Occipital lobe (tissue), 2 donors: ENCODE results near the gene TSPAN19. TPM values are rescaled to one million over a fixed set of nuclear protein-coding genes. Genes with fewer than 3 reads are reported as not detected.
"Not testable (repeated sequence)": the region's sequence is repeated elsewhere in the genome, so short reads cannot be mapped to it uniquely, and the experiment has no call there.

ENCODE experiments used
- DNase-seq: peaks from one replicate; lab custom pipeline; 2025; lab: John Stamatoyannopoulos, UW
- total RNA-seq: library from RNA; depleted of rRNA; stranded (reverse); fragments of >200 nt; gene quantifications from one replicate; pipeline ENCODE4 v1.2.3, GENCODE V29; 2014

Gene TSPAN19
- total RNA-seq, result 0.16 TPM

GRCh38 chr12:85036234-85036707, at the start of gene TSPAN19, which contains the start of gene LRRIQ1:
Gene TSPAN19 (minus strand): TSS chr12:85036277. CDS start chr12:85029946, 6,331 bp downstream.
Gene LRRIQ1 (plus strand): TSS chr12:85036351. CDS start chr12:85038177, 1,826 bp downstream.
- peak; percentile 72 for DNase-seq

GRCh38 chr12:85085066-85085465, 49.0 kb upstream of the TSPAN19 start:
- DNase-seq, result no peak

- DNase-seq, result no peak
These were observed 40.8 kb upstream of the TSPAN19 start for GRCh38 chr12:85076688-85077430.

- DNase-seq, result no peak
These were observed 36.7 kb upstream of the TSPAN19 start for GRCh38 chr12:85072826-85073225.

- no peak for DNase-seq
These were observed 29.9 kb upstream of the TSPAN19 start for GRCh38 chr12:85065837-85066482.

- no peak for DNase-seq
These were observed 24.8 kb upstream of the TSPAN19 start for GRCh38 chr12:85060916-85061315.

GRCh38 chr12:85059594-85059993, 23.5 kb upstream of the TSPAN19 start:
- no peak for DNase-seq

- no peak for DNase-seq
These were observed 22.3 kb upstream of the TSPAN19 start for GRCh38 chr12:85058339-85058738.

- DNase-seq, result no peak
These were observed 21.4 kb upstream of the TSPAN19 start for GRCh38 chr12:85057370-85057963.

GRCh38 chr12:85043829-85044228, 7.8 kb upstream of the TSPAN19 start:
- DNase-seq, result no peak

- no peak for DNase-seq
These were observed 5.3 kb upstream of the TSPAN19 start for GRCh38 chr12:85041395-85041794.

GRCh38 chr12:85036733-85037132, 656 bp upstream of the TSPAN19 start:
- no peak for DNase-seq

GRCh38 chr12:85029456-85029855, 6.6 kb downstream of the TSPAN19 start:
- DNase-seq, result no peak

- no peak for DNase-seq
These were observed 18.0 kb downstream of the TSPAN19 start for GRCh38 chr12:85018098-85018497.

GRCh38 chr12:85017618-85018017, 18.5 kb downstream of the TSPAN19 start:
- DNase-seq, result no peak

- no peak for DNase-seq
These were observed 18.9 kb downstream of the TSPAN19 start for GRCh38 chr12:85017133-85017532.

GRCh38 chr12:85016413-85016812, 19.7 kb downstream of the TSPAN19 start:
- DNase-seq, result peak; percentile 1

- no peak for DNase-seq
These were observed 28.2 kb downstream of the TSPAN19 start for GRCh38 chr12:85007836-85008235.

GRCh38 chr12:85006206-85006605, 29.9 kb downstream of the TSPAN19 start:
- no peak for DNase-seq

GRCh38 chr12:85005615-85006014, 30.5 kb downstream of the TSPAN19 start:
- DNase-seq, result no peak

- DNase-seq, result not testable (repeated sequence)
These were observed 31.0 kb downstream of the TSPAN19 start for GRCh38 chr12:85005047-85005446.

GRCh38 chr12:85004204-85004603, 31.9 kb downstream of the TSPAN19 start:
- DNase-seq, result no peak
